Right lobe of liver (tissue), 6 donors: ENCODE results near the gene RAD9A. TPM values are rescaled to one million over a fixed set of nuclear protein-coding genes. Genes with fewer than 3 reads are reported as not detected.

Experiments used
- ATAC-seq, 4 donors: fragments of 200-7000 bp; cut with Tn5 transposase; one replicate each; pipeline ENCODE4 v1.9.1; 2020; ENCODE audit warnings: mild to moderate bottlenecking in 4 of 4, moderate library complexity in 4 of 4
- DNase-seq, 3 donors: peaks; one replicate each; pipeline ENCODE4 v3.0.0-alpha.2; 2020
- H3K27ac ChIP-seq, 3 donors: fragments of 200-600 bp; one replicate each; pipeline ENCODE4 v1.8.0; 2022
- H3K27me3 ChIP-seq, 2 donors: fragments of 200-600 bp; one replicate each; pipeline ENCODE4 v1.8.0; 2022
- H3K36me3 ChIP-seq, 4 donors: fragments of 200-600 bp; sonication (generic) in 1 of 4; one replicate each; pipeline versions ENCODE4 v1.5.1 to v1.8.0; 2017 to 2022; ENCODE audit warnings: control low read depth in 1 of 4
- H3K4me1 ChIP-seq, 4 donors: fragments of 200-600 bp; sonication (generic) in 1 of 4; one replicate each; pipeline versions ENCODE4 v1.5.1 to v1.8.0; 2017 to 2022; ENCODE audit warnings: control low read depth in 1 of 4
- H3K4me3 ChIP-seq, 3 donors: fragments of 200-600 bp; one replicate each; pipeline ENCODE4 v1.8.0; 2022
- H3K9me3 ChIP-seq, 4 donors: fragments of 200-600 bp; sonication (generic) in 1 of 4; one replicate each; pipeline versions ENCODE4 v1.5.1 to v1.8.0; 2017 to 2022; ENCODE audit warnings: control low read depth in 1 of 4
- CTCF ChIP-seq, 4 donors: fragments of 200-600 bp in 3 of 4; fragments of 450-650 bp in 1 of 4; IDR thresholded peaks; one replicate each; pipeline versions ENCODE4 v1.5.1 to v1.8.0; 2016 to 2022; ENCODE audit warnings: antibody characterized with exemption in 4 of 4, mild to moderate bottlenecking in 2 of 4
- POLR2A ChIP-seq: fragments of 450-650 bp; IDR thresholded peaks from one replicate; pipeline ENCODE4 v1.6.1; 2017; ENCODE audit warnings: antibody characterized with exemption, mild to moderate bottlenecking
- WGBS: methylation state at CpG from one replicate; pipeline ENCODE4 v1.1.6; 2018; ENCODE audit warnings: low coverage, low lambda C conversion rate; ENCODE audit not compliant: insufficient coverage; ENCODE audit errors: missing lambda C conversion rate; 5-methylcytosine and 5-hydroxymethylcytosine counted together
- intact Hi-C, 2 donors: fragments of 100-400 bp; cut with DNase I; formaldehyde crosslinking; loops; one replicate each; pipeline versions ENCODE4 v1.11.2 to v1.14.1; 2022
- total RNA-seq, 6 experiments: library from RNA; depleted of rRNA in 2 of 6; stranded (reverse); fragments of >200 nt in 2 of 6; fragmentation: NEBNext Ultra II Directional in 3 of 6; extraction: Animal tissue kit (Norgen Biotek cat#: 25700) in 3 of 6; gene quantifications; one replicate each; pipeline versions ENCODE4 v1.1.0 to v1.2.4, GENCODE V29; 2016 to 2023
- donor health status: DM: no; HTN: yes; CAD: no.
- donor health status: DM: no; HTN: no; CAD: no.
- donor health status: DM: no; HTN: no; CAD: no.
- donor health status: DM: no; HTN: yes; CAD: no.
- donor health status: DM: no; HTN: yes; CAD: no.

The RAD9A gene
- total RNA-seq, 6 experiments from 2014 or later = 5.3 to 13.2 (median 6.2) TPM

- TF ChIP-seq POLR2A (no peak), CTCF (IDR thresholded peaks at IDR 0.05) (no peak)
- intact Hi-C loops = no loop called here
- WGBS = 94% methylated on average over 2 of the region's 6 CpGs
- no peaks in the 10 kb centered on the region for H3K27me3 ChIP-seq
- H3K9me3 ChIP-seq = no peaks in the 10 kb centered on the region
- no peak overlapping the region for H3K27ac ChIP-seq
- no peaks in the 10 kb centered on the region for H3K36me3 ChIP-seq
- DNase-seq (no peak), ATAC-seq (no peak)
- peaks cover 0 to 13% (median 6%) of the 10 kb centered on the region in 4 donors for H3K4me1 ChIP-seq
- no peak overlapping the region for H3K4me3 ChIP-seq
Observed at GRCh38 chr11:67376873-67377808, 14.6 kb upstream of the RAD9A start.

GRCh38 chr11:67378544-67378943, 13.2 kb upstream of the RAD9A start:
- ATAC-seq (no peak), DNase-seq (no peak)
- H3K36me3 ChIP-seq = no peaks in the 10 kb centered on the region
- H3K27me3 ChIP-seq = no peaks in the 10 kb centered on the region
- H3K27ac ChIP-seq = no peak overlapping the region
- no peak overlapping the region for H3K4me3 ChIP-seq
- peaks cover 0 to 12% (median 6%) of the 10 kb centered on the region in 4 donors for H3K4me1 ChIP-seq
- TF ChIP-seq POLR2A (no peak), CTCF (IDR thresholded peaks at IDR 0.05) (no peak)
- no CpG with 5 or more reads among the region's 4 CpGs for WGBS
- no peaks in the 10 kb centered on the region for H3K9me3 ChIP-seq
- intact Hi-C loops = no loop called here

GRCh38 chr11:67379061-67380058, 12.4 kb upstream of the RAD9A start:
- intact Hi-C loops = loop anchor here (5.0 to 10.0 kb wide), 2 partner anchors 32 to 105 kb away; no protein-coding TSS in a partner anchor
- Histone ChIP-seq H3K4me1 (peaks cover 0 to 5% (median 2%) of the 10 kb centered on the region in 4 donors), H3K36me3 (no peaks in the 10 kb centered on the region), H3K27me3 (no peaks in the 10 kb centered on the region), H3K9me3 (no peaks in the 10 kb centered on the region), H3K27ac (no peak overlapping the region), H3K4me3 (no peak overlapping the region)
- WGBS = 80% methylated on average over 4 of the region's 23 CpGs
- DNase-seq (no peak), ATAC-seq (no peak)
- no peak for TF ChIP-seq CTCF (IDR thresholded peaks at IDR 0.05)

GRCh38 chr11:67381244-67381972, 10.4 kb upstream of the RAD9A start:
- Histone ChIP-seq H3K4me1 (no peaks in the 10 kb centered on the region), H3K4me3 (no peak overlapping the region), H3K27me3 (no peaks in the 10 kb centered on the region), H3K27ac (no peak overlapping the region), H3K36me3 (no peaks in the 10 kb centered on the region), H3K9me3 (no peaks in the 10 kb centered on the region)
- DNase-seq (no peak), ATAC-seq (peak in 1 of 4 donors; percentile 11)
- intact Hi-C loops = loop anchor here (5.0 to 10.0 kb wide), 2 partner anchors 34 to 107 kb away; no protein-coding TSS in a partner anchor
- no peak for TF ChIP-seq POLR2A
- no peak for TF ChIP-seq CTCF (IDR thresholded peaks at IDR 0.05)
- WGBS = 41% methylated on average over 7 of the region's 13 CpGs
